OCI-M1 (cell line): ENCODE results near the gene PAPPA2.

ENCODE experiments used
- DNase-seq: peaks from one replicate; lab custom pipeline; 2025; lab: John Stamatoyannopoulos, UW

Gene PAPPA2

GRCh38 chr1:176494436-176494835 lies 31.5 kb downstream of the PAPPA2 start:
- DNase-seq: no peak

DNA sequence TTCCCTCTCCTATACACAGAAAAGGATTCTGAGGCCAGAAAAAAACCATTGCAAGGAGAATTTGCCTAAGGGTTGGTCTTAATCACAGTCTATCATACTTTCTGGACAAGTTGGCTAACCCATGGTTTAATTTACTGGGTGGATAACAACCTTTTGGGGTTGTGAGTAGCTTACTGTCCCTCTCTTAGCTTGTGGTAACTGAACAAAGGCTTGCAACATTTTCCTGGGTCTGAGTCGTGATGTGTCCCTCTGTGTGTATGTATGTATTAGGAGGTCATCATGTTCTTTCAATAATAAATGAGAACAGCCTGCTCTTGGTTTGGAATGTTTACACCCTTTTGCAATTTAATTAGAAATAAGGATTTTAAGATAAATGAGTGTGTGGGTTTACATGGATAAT lies 36.7 kb downstream of the PAPPA2 start:
- no peak for DNase-seq

GRCh38 chr1:176501599-176501998 lies 38.6 kb downstream of the PAPPA2 start:
- no peak for DNase-seq

- no peak for DNase-seq
Measured at GRCh38 chr1:176504848-176505553, 42.0 kb downstream of the PAPPA2 start.

DNA sequence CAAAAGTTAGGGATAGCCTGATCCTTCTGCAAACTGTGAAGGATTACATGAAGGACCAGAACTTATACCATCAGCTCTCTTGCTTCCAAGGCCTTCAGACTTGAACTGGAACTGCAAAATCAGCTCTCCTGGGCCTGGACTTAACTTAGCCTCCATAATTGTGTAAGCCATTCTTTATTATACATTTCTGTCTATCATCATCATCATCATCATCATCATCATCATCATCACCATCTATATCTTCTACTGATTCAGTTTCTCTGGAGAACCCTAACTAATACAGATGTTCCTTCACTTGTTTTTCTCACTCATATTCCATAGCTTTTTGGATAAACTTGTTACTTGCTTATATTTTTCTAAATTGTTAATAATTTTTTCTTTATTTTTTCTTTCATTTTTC lies 50.0 kb downstream of the PAPPA2 start:
- DNase-seq: no peak

- peak; percentile 62 for DNase-seq
Measured at GRCh38 chr1:176515310-176515709, 52.3 kb downstream of the PAPPA2 start.

DNA sequence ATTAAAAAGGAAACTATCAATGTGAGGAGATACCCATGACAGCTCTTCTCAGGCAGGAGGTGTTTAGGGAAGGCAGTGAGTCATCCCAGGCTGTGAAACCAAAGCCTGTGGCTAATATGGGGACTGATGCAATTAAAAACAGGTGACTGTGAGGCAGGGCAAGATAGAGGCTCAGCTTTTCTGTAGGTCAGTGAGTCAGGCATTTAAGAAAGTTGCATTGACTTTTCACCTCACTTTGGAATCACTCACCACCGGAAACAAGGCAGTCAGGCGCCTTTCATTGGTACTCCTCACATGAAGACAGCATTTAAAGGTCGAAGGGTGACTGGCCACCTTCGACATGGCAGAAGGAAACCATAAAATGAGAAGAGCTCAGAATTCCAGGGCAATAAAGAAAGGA lies 54.5 kb downstream of the PAPPA2 start:
- peak; percentile 77 for DNase-seq

DNA sequence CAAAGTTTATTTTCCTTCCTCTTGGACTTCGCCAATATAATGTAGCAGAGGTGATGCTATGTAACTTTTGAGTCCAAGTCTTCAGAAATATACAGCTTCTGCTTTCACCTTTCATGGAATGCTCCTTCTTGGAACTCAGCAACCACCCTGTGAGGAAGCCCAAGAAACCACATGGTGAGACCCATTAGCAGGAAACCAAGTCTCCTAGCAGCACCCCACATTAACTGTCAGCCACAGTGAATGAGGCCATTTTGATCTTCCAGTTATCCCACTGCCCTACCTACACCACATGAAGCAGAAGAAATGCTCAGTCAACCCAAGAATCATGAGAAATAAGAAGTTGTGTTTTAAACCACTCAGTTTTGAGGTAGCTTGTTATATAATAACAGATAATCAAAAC lies 58.2 kb downstream of the PAPPA2 start:
- peak; percentile 71 for DNase-seq

DNA sequence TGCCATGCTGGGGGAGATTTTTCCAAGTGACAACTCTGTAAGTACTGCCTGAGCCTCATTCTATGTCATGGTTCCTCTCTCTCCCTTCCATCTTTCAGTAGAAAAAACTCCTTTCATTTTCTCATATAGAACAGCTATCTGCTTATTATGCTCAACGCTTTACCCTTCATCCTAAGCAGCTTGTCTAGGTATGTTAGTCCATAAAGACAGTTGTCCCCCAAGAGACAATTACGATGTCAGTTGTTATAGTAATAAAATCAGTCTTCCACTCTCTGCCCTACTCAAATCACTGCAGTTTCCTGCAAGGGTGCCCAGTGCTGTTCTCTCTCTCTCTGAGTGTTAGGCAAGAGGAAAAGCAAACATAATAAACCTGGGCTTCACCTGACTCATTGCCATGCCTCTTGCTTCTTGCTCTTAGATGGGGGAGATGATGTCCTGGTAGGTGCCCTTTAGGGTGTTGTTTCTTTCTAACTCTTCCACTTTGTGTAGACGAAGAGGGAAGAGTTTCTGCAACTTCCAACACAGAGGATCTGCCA lies 59.4 kb downstream of the PAPPA2 start:
- DNase-seq: peak; percentile 26

DNA sequence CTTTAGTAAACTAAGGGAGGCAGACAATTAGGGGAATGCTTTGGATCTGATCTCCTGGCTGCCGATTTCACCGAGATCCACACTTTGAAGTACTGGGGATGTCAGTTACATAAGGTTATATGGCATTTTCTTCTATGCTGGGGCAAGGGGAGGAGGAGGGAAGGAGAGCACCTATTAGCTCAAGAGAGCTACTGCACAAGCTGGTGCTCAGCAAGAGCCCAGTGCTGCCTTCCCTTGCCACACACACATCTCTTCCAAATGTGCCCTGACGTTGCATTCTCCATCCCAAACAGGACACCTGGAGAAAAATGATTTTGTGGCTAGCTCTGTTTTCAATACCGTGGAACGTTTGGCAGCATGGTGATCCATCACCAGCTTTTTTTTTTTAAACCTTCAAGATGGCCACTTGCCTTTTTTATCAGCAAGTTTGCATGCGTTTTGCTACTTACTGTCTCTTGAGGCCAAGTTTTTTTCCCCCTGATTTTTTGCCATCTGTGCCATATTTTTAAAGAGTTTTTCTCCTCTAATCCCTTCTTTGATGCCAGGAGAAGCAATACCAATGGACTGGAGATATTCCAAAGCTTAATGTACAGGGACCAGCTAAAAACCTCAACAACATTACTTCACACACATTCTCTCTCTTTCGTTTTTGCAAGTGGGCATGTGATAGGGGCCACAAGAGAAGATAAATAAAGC lies 66.6 kb downstream of the PAPPA2 start:
- DNase-seq: peak; percentile 25

DNA sequence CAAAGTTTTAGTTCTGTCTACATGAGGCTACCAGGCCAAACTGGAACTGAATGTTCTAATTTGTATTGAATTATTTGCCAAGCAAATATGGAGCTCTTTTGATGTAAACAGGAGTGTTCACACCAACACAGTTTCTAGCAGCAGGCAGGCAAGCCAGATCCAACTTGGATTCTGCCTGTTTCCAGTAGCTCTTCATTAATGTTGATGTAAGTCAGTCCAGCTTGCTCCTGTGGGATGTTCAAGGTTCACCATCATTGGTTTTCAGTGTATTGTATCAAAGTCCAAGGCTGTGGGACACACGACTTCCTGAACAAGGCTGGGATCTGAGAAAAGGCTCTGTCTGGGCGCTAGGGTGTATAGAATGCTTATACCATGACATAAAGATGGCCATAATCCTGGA lies 68.1 kb downstream of the PAPPA2 start:
- DNase-seq: no peak

- no peak for DNase-seq
Measured at GRCh38 chr1:176531921-176532897, 69.2 kb downstream of the PAPPA2 start.

DNA sequence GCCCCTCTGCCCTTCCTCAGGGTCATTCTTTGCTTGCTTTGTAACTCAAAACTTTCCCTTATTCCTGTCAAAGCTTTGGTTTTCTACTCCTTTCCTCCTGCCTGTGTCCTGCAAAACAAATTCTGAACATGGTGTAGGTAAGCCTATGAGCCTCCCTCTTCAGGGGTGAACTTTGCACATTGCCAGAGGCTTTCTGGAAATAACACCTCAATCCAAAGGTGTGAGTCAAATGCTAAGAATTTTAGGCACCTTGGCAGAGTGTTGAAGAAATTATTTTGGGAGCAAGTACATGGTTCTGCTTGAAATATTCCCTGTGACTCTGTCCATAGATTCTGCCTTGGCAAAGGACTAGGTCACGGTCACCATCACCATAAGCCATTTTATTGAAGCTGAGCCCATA lies 70.0 kb downstream of the PAPPA2 start:
- no peak for DNase-seq

DNA sequence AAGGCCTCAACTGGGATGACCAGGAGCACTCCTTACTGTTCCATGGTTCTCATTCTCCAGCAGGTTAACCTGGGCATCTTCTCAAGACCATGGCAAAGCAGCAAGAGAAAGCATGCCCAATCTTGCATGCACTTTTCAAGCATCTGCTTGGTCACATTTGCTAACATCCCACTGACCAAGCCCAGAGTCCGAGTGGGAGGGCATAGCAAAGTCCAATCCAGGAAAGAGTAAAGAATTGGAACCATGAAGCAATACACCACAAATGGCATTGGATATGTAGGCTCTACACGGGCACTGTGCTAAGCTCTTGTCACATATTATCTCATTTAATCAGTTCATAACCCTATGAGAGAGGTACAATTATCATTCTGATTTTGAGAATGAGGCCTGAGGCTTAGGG lies 73.6 kb downstream of the PAPPA2 start:
- DNase-seq: no peak

GRCh38 chr1:176539018-176539417 lies 76.0 kb downstream of the PAPPA2 start:
- no peak for DNase-seq

- DNase-seq: peak; percentile 96
Measured at GRCh38 chr1:176540428-176540827, 77.5 kb downstream of the PAPPA2 start.

- DNase-seq: peak; percentile 87
Measured at GRCh38 chr1:176541663-176542062, 78.7 kb downstream of the PAPPA2 start.

- DNase-seq: no peak
Measured at GRCh38 chr1:176542352-176542751, 79.4 kb downstream of the PAPPA2 start.

- DNase-seq: no peak
Measured at GRCh38 chr1:176543360-176544129, 80.6 kb downstream of the PAPPA2 start.

DNA sequence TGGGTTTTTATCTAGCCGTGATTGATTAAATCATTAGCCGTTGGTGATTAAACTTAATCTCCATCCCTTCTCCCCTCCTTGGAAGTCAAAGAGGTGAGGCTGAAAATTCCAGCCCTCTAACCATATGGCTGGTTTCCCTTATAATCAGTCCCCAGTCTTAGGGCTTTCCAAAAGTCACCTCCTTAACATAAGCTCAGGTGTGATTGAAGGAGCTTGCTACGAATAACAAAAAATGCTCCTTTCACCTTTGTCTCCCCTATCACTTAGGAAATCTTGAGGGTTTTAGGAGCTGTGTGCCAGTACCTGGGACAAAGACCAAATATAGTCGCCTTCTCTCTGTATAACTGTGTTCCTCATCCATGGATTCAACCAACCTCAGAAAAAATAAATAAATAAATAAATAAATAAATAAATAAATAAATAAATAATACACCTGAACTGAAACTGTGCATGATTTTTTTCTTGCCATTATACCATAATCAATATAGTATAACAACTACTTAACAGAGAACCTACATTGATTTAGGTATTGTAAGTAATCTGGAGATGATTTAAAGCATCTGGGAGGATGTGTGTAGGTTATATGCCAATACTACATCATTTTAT lies 82.2 kb downstream of the PAPPA2 start:
- DNase-seq: no peak

DNA sequence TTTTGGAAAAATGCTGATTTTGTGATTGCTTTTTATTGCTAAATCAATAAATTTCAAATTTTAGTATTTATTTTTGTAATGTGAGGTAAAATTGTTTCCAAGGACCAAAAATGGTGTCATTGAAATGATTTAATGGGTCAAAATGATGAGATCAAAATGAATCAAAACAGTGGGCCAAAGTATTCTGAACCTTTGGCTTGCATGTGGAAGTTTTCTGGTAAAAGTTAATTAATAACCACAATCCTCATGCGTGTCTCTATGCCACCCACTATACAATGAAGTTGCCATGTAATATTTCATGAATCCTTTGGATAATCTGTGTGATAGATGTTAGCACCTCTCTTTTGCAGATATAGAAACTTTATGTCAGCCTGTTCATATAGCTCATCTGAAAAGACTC lies 83.8 kb downstream of the PAPPA2 start:
- DNase-seq: no peak
